ENCODE measurements around the gene SH3TC1. TPM values are rescaled to one million over a fixed set of nuclear protein-coding genes. Genes with fewer than 3 reads are reported as not detected.
A peak's percentile ranks its signal among the peaks of the same experiment; 100 is the strongest.

SH3TC1 gene
- total RNA-seq, 1 donor from 2014 or later: 0.94 TPM

DNA sequence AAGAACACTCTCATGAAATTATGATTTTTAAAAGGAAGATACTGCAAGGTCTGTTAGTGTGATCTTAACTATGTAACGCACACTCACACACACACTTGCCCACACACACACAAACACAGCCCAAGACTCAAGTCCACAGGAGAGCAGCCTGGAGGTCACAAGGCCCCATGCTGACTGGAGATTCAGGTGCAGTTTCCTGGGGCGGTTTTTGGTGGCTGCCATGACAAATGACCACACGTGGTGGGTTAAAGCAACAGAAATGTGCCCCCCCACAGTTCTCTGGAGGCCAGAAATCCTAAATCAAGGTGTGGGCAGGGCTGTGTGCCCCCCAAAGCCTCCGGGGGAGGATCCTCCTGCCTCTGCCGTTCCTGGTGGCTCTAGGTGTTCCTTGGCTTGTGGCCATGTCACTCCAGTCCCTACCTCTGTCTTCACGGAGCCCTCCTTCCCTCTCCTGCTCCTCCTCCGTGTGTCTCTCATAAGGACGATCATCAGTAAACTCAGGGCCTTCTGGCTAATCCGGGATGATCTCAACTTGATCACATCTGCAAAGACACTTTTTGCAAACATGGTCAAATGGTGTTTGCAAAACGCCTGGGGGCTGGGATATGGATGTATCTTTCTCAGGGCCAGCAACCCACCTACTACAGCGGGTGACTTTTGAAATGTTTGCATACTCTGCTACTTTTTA, 60.8 kb downstream of the SH3TC1 start:
- no peak for DNase-seq (ENCODE audit: low read depth)

DNA sequence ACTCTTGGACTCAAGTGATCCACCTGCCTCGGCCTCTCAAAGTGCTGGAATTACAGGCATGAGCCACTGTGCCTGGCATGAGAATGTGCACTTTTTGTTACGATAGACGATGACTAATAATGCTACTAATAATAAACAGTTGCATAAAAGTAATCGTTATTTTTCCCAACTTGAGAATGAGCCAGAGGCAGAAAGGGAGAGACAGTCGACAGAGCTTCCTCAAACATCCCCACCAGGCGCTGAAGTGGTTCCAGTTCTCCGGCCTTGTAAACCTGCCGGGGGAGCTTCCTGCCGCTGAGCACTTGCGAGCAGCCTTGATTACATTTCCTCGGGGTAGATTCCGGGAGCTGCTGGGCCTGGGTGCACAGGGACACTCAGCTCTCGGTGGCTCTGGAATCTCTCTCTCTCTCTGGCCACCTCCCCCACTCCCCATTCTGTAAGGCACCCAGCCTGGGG, 61.6 kb downstream of the SH3TC1 start:
- DNase-seq (ENCODE audit: low read depth): no peak

DNA sequence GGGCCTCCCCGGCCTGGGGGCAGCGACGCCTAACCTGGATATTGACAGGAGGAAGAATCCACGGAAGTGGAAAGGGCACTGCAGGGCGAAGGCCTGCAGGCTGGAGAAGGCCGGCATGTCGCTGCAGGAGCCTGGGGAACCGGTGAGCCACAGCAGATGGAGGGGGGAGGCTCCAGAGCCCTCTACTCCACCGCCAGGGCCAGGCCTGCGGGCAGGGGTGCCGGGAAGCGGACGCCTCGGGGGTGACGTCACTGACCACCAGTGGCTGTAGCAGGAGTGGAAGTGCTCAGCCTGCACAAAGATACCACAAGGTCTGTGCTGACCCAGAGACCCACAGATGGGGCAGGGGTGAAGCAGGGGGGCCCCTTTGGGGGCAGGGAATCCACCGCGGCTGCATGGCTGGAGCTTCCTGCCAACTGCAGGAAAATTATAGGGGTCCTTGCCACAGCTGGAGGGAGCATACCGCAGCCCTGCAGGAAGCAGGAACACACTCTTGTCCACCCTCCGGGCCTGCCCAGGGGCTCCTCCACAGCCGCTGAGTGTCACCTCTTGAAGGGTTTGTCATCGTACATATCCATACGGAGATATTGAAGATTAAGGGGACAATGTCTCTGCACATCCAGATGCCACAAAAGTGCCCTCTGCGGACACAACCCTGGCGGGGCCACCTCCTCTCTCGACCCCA, 62.9 kb downstream of the SH3TC1 start:
- DNase-seq (ENCODE audit: low read depth): peak; percentile 90

DNA sequence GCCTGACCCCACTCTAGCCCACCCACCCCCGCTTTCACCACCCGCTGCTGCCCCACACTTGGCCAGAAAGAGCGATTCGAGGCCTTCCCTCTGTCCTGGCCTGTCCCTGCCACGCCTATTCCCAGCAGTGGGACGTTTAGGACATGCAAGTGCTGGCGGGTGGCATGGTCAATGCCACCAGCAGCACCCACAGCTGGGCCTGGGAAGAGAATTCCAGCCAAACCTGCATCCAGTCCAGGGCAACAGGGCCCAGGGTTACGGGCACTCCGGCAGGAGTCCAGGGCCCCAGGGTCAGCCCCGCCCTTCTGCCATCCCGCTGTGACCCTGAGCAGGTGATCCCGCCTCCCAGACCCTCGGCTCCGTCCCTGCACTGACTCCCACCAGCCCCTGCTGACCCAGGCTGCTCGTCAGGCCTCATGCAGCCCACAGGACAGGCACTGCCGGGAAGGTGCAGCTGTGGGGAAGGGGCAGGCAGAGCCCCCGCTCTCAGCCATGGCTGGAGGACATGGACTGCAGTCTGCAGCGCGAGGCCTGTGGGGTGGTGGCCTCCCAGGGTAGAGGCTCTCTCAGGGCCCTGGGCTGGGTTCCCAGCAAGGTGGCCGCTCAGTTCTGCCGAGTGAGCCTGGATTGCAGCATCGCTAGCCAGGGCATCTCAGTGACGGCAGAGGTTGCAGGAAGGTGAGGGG, 63.7 kb downstream of the SH3TC1 start:
- DNase-seq (ENCODE audit: low read depth): no peak

DNA sequence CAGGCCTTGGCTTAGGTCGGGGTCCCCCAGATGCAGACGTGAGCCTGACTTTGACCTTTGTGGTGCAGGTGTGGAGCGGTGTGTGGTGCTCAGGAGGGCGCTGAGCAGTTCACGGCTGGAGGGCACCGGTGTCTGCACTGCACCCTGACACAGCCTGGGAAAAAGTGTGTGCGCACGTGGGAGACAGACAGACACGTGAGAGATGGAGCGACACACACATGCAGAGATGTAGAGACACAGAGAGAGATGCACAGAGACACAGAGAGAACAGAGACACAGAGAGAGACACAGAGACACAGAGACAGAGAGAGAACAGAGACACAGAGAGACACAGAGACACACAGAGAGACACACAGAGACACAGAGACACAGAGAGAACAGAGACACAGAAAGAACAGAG, 64.3 kb downstream of the SH3TC1 start:
- no peak for DNase-seq (ENCODE audit: low read depth)

DNA sequence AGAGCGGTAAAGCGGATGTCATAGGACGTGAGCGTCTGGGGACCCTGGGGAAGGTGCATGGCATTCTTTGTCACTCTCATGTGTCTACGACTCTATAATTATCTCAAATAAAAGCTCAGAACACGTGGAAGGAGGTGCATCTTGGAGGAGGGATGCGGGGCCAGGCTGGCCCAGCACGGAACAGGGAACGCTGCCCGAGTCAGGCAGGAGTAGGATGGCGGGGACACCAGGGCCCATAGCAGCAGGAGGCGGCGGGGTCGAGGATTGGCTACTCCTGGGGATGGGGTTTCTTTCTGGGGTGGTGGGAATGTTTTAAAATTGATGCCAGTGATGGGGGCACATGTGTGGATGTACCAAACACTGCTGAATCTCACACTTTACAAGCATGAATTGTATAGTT, 65.0 kb downstream of the SH3TC1 start:
- no peak for DNase-seq (ENCODE audit: low read depth)

DNA sequence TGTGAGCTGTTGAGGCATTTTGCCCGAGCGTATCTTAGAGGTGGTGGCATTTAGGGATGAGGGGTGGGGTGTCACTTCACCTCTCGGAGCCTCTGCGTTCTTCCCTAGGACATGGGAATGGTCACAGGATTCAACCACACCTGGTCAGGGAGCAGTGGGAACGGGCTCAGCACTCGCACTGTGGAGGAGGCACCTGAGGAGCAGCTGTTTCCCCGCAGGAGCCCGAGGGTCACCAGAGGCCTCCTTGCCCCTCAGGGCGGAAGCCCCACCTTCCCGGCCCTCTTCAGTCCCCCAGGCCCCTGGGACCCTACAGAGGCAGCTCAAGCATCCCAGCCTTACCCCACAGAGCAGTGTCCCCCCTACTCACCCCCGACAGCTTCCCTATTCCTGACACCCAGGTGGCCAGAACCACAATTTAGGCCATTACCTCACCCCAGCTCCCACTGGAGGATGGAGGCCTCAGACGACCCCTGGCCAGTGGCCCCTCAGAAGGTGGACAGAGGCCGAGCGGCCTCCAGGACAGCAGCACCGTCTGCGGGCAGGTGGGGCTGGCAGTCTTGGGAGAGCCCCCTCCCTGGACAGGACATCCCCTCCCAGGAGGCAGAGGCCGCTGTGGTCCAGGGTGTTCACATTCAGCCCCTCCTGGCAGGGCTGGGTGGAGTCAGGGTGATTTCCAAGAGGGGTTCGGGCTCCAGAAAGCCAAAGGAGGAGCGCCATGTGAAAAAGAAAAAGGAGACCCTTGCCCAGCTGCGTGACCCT, 66.3 kb downstream of the SH3TC1 start:
- DNase-seq (ENCODE audit: low read depth): no peak

DNA sequence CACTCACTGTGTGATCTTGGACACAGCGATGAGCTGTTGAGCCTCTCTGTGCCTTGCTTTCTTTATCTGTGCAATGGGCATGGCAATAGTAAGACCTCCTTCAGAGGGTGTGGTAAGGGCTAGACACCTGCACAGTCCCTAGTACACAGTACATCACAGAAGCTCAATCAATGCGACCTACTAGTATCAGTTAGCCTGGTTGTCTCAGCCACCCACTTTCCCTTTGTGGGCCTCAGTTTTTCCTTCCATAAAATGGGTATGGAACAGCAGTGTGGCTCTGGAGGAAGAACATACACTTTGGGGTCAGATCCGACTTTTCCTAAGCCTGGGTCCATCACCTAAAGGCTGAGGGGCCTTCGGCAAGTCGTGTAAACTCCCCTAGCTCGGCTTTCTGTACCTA, 67.0 kb downstream of the SH3TC1 start:
- no peak for DNase-seq (ENCODE audit: low read depth)

DNA sequence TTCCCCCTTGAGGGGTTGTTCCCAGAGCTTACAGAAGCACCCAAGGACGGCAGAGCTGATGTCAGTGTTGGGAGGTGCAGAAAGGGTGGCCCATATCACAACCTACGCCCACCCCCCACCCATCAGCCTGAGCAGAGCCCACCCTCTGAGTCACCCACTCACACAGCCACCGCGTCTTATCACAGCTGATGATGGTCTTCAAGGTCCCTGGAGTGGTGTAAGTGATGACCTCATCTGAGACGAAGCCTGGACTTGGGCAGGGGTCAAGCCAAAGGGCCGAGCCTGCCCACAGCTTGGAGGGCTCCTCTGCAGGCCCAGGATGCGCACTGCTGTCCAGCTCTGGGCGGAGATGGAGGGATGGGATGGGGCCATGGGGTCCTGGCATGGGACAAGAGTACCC, 67.4 kb downstream of the SH3TC1 start:
- no peak for DNase-seq (ENCODE audit: low read depth)

DNA sequence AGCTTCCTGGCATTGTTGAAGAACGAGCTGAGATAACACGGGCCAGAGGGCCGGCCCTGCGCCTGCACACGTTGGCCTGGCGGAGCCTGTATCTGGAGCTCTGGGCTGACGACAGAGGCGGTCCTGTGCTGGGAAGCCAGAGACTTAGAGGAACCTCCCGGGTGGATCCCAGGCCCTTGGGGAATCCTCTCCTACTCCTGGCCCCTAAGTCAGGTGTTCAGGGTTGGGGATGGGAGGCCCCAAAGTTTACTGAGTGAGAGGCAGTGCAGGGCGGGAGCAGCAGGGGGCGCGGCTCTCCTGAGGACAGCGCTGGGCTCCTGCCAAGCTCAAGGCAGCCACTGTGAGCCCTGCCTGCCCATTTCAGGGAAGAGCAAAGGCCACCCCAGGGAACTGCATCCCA, 68.0 kb downstream of the SH3TC1 start:
- DNase-seq (ENCODE audit: low read depth): no peak

DNA sequence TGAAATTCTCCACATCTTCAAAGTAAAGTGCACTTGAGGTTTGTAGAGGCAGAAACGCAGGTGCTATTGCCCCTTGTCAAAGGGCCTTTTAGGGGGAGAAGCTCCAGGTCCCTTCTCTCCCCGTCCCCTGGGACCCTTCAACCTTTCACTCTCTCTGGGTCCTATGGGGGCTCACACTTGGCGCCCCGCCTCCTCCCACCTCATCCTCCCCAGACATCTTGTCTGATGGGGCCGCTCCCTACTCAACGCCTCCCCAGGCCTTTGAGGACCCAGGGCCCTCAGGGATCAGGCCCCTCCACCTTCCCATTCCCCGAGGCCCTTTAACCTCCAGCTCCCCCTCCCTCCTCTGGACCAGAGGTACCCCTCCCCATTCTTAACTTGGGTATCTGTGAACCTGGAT, 69.1 kb downstream of the SH3TC1 start:
- no peak for DNase-seq (ENCODE audit: low read depth)

DNA sequence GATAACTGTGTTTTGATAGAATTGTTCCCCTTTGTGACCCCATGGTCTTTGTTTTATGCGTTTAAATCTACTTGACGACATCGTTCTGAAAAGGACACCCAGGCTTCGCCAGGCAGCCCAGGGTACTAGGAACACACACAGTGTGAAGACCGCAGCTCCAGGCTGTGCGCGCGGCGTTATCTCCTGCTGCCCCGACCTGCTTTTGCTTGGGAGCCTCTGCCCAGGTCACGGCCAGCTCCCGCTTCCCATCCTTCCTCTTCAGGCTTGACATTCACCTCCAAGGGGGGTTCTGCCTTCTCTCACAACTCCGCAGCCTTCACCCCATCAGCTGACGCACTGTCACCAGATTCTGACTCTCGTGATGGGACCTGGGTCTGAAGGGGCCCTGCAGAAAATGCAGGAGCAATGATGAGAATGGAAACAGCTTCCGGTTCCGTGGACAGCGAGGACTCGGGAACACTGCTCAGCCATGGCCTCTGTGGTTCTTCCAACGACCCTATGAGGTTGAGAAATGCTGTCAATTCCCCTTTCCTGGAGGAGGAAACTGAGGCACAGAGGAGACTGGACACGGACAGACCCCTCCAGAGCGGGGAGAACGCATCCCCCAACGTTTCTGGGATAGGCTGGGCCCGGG, 69.9 kb downstream of the SH3TC1 start:
- DNase-seq (ENCODE audit: low read depth): no peak

DNA sequence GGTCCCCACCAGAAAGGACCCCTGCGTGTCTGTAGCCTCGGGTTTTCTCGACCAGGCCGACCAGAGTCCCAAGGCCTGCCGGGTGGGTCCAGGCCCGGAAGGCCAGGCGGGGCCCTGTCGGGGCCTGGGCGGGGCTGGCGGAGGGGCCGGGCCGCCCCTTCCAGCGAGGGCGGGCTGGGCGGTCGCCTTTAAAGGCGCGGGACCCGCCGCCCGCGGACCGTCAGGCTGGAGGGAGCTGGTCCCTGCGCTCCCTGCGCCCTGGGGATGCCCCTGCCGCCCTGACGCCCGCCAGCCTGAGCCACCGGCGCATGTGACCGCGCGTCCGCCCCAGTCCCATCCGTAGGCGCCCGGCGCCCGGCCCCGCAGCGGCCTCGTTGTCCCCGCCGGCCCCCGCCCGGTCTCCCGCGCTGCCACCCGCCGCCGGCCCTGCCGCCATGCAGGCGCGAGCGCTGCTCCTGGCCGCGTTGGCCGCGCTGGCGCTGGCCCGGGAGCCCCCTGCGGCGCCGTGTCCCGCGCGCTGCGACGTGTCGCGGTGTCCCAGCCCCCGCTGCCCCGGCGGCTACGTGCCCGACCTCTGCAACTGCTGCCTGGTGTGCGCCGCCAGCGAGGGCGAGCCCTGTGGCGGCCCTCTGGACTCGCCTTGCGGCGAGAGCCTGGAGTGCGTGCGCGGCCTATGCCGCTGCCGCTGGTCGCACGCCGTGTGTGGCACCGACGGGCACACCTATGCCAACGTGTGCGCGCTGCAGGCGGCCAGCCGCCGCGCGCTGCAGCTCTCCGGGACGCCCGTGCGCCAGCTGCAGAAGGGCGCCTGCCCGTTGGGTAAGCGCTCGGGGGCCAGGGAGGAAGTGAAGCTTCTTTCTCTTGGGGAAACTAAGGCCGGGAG, 70.7 kb downstream of the SH3TC1 start, which contains the start of gene HTRA3:
Gene HTRA3, plus strand, starts transcription at position 220 of the 883 bp plus-strand sequence. Its CDS starts 215 bp downstream, at position 435.
- DNase-seq (ENCODE audit: low read depth): peak; percentile 53

DNA sequence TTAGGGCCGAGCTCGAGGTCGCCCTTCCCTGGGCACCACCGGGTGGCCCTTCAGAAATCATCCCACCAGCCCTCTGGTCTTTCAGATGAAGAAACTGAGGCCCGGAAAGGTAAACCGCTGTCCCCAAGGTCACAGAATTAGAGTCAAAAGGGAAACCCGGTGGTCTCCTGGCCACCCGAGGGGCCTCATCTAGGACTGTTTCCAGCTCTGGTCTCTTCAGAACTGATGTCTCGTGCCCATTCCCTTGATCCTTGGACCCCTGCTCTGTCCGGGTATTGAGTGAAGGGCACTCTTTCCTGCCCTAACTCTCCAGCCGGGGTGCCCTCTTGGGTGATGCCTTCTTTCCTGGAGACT, 71.3 kb downstream of the SH3TC1 start:
- no peak for DNase-seq (ENCODE audit: low read depth)

DNA sequence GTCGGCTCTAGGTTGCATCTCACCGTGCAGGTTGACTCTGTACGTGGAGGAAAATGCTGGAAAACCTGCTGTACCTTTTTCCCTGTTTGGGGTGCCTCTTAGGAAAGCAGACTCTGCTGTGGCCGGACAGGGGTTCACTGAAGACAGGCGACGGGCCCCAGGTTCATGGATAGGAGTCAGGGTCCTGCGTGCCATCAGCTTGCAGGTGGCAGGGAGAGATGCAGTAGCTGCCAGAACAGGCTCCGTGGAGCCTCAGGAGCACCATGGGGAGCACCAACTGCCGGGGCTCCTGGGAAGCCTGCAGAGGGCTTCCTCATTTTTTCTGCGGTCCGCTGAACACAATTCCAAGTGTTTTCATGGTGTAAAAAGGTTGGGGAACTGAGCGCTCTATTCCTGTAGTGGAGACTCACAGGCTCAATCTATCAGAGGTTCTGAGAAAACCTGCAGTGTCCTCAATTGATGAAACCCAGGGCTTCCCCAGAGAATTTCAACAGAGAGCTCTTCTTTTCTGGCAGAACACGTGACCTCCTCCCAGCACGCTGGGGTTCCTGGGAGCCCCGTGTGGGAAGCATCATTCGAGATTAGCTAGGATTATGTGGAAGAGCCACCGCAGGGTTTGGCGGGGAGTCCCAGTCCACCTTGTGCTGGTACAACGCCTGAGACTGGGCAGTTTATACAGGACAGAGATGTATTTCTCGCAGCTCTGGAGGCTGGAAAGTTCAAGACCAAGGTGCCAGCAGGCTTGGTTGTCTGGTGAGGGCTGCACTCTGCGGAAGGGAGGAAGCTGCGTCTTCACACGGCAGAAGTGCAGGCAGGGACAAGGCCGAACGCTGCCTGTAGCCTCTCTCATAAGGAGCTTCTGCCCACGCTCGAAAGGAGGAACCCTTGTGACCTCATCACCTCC, 72.1 kb downstream of the SH3TC1 start:
- no peak for DNase-seq (ENCODE audit: low read depth)

DNA sequence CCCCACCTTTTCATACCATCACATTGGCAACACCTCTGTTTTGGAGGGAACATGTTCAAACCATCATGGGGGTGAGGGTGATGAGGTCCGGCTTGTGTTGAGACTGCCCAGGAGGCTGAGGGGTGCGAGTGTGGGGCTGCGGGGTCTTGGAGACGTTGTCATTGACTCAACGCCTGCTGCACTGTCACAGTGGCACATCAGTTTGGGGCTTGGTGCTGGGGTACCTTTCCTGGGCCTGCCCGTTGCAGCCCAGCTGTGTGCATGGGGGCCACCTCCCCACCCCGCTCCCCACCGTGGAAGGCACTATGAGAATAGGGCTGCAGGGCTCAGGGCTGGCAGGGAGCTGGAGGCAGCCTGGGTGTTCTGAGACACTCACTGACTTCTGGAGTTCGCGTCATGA, 72.7 kb downstream of the SH3TC1 start:
- DNase-seq (ENCODE audit: low read depth): no peak

DNA sequence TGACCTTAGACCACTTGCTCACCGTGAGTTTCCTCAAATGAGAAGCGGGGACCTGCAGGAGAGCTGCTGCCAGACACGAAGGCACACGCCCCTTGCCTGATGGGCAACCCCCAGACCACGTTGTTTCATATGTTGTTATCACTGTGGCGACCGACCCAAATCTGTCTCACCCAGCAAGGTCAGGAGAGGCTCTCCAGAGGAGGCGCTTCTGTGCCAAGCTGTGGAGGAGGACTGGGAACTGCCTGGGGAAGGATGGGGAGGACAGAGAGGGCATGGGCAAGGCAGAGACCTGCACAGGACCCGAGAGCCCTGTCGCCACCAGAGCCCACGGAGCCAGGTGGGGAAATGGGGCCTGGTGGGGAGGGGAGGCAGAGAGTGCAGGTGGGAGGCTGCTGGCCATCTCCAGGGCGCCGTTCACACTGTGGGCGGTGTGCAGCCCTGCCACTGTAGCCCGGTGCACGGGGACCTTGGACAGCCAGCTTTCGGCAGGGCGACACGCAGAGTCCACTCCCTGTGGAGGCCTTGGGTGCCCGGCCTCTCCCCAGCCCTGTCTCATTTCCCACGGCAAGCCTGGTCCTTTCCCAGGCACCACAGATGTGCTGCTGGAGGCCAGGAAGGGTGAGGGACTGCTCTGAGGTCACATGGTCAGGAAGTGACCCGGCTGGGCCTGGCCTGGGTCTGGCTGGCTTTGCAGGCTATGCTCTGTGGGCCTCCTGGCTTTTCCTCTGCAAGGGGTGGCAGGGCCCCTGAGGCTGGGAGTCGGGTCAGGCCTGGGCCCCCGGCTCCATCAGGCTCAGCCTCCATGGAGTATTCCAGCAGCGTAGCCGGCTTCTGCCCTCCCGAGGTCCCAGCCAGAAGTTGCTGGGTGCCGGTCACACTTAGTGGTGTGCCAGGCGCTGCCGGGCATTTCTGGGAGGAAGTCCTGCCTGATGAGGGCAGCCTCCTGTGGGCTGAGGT, 73.7 kb downstream of the SH3TC1 start:
- no peak for DNase-seq (ENCODE audit: low read depth)

DNA sequence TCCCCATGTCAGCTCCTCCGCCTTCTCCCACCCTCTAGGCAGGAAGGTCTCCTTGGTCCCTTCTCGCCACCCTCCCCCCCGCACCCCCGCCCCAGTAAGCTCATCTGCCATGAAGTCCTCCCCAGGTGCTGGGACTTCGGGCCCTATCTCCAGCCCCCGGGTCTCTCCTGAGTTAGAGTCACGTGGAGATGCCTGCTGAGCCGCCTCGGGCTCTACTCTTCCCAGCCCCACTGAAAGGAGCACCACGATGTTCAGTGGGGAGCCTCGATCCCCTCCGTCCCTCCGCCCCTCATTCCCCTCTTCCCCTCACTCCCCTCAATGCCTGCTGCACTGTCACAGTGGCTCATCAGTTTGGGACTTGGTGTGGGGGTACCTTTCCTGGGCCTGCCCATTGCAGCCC, 74.4 kb downstream of the SH3TC1 start:
- no peak for DNase-seq (ENCODE audit: low read depth)
